ENCODE data around the gene CFAP58. TPM values are rescaled to one million over a fixed set of nuclear protein-coding genes. Genes with fewer than 3 reads are reported as not detected.

Gene CFAP58
- total RNA-seq, 1 experiment from 2014 or later, result 0.26 TPM

- Histone ChIP-seq H3K79me2 (ENCODE audit: low read length) (no peaks in the 10 kb centered on the region), H3K4me2 (ENCODE audit: low read depth, low read length, poor library complexity, severe bottlenecking) (no peak overlapping the region), H3K36me3 (ENCODE audit: insufficient read depth, low read length) (no peaks in the 10 kb centered on the region)
Measured at GRCh38 chr10:104502907-104503306, 149.3 kb downstream of the CFAP58 start.

More at GRCh38 chr10:104502907-104503306, 149.3 kb downstream of the CFAP58 start:
- no peak for DNase-seq
- no peaks in the 10 kb centered on the region for H3K9me2 ChIP-seq (replicated peaks; ENCODE audit: insufficient read depth, low read length)
- H2AFZ ChIP-seq (ENCODE audit: low read length), result no peak overlapping the region
- no peak overlapping the region for H3K9ac ChIP-seq (ENCODE audit: low read length)
- H3K27me3 ChIP-seq (ENCODE audit: low read length), result no peaks in the 10 kb centered on the region
- H3K9me3 ChIP-seq (ENCODE audit: low read length), result no peaks in the 10 kb centered on the region
- H3K4me1 ChIP-seq (ENCODE audit: low read length), result no peaks in the 10 kb centered on the region
- H3K27ac ChIP-seq (ENCODE audit: low read length), result no peak overlapping the region
- no peak overlapping the region for H3K4me3 ChIP-seq (ENCODE audit: low read length)
- H4K20me1 ChIP-seq (ENCODE audit: insufficient read depth, low read depth, low read length), result no peaks in the 10 kb centered on the region

Other genes with a start within 250 kb of the CFAP58 start
- 2.0 and 4.3 TPM in 2 replicates for gene SFR1, start 231.7 kb upstream of the CFAP58 start, total RNA-seq (2014; rRNA removed; shearing (Covaris generic); ENCODE audit: low replicate concordance)
- gene CFAP43, start 121.5 kb upstream of the CFAP58 start, total RNA-seq (2014; rRNA removed; shearing (Covaris generic); ENCODE audit: low replicate concordance), result 0.07 and 0.18 TPM in 2 replicates
- 72.6 and 86.4 TPM in 2 replicates for gene GSTO1, start 98.9 kb upstream of the CFAP58 start, total RNA-seq (2014; rRNA removed; shearing (Covaris generic); ENCODE audit: low replicate concordance)
- 0.43 and 1.3 TPM in 2 replicates for gene GSTO2, start 84.6 kb upstream of the CFAP58 start, total RNA-seq (2014; rRNA removed; shearing (Covaris generic); ENCODE audit: low replicate concordance)
- gene ITPRIP, start 15.4 kb upstream of the CFAP58 start, total RNA-seq (2014; rRNA removed; shearing (Covaris generic); ENCODE audit: low replicate concordance), result 4.5 and 4.6 TPM in 2 replicates